Activated T-cell treated with anti-CD3 and anti-CD28 coated beads, Interleukin-2, amount 50 U/mL, for 24 hours (primary cell): Measurements from ENCODE around the gene MUC12.
"Not testable (repeated sequence)": the region's sequence is repeated elsewhere in the genome, so short reads cannot be mapped to it uniquely, and the experiment has no call there.

Source experiments
- DNase-seq: peaks from one replicate; pipeline ENCODE4 v3.0.0-alpha.2; 2020
- H3K27ac Mint-ChIP-seq: 2 replicates; pipeline ENCODE4 v1.8.0; 2020; ENCODE audit warnings: mild to moderate bottlenecking, mixed read lengths
- H3K27me3 Mint-ChIP-seq: 2 replicates; pipeline ENCODE4 v1.8.0; 2020; ENCODE audit warnings: mixed read lengths
- H3K36me3 Mint-ChIP-seq: 2 replicates; pipeline ENCODE4 v1.8.0; 2020; ENCODE audit warnings: low read depth, mixed read lengths
- H3K4me1 Mint-ChIP-seq: 2 replicates; pipeline ENCODE4 v1.8.0; 2020; ENCODE audit warnings: low read depth, mixed read lengths
- H3K4me3 Mint-ChIP-seq: 2 replicates; pipeline ENCODE4 v1.8.0; 2020; ENCODE audit warnings: mild to moderate bottlenecking, moderate library complexity, mixed read lengths
- H3K9me3 Mint-ChIP-seq: 2 replicates; pipeline ENCODE4 v1.8.0; 2020; ENCODE audit warnings: mixed read lengths

MUC12 gene, protein sequence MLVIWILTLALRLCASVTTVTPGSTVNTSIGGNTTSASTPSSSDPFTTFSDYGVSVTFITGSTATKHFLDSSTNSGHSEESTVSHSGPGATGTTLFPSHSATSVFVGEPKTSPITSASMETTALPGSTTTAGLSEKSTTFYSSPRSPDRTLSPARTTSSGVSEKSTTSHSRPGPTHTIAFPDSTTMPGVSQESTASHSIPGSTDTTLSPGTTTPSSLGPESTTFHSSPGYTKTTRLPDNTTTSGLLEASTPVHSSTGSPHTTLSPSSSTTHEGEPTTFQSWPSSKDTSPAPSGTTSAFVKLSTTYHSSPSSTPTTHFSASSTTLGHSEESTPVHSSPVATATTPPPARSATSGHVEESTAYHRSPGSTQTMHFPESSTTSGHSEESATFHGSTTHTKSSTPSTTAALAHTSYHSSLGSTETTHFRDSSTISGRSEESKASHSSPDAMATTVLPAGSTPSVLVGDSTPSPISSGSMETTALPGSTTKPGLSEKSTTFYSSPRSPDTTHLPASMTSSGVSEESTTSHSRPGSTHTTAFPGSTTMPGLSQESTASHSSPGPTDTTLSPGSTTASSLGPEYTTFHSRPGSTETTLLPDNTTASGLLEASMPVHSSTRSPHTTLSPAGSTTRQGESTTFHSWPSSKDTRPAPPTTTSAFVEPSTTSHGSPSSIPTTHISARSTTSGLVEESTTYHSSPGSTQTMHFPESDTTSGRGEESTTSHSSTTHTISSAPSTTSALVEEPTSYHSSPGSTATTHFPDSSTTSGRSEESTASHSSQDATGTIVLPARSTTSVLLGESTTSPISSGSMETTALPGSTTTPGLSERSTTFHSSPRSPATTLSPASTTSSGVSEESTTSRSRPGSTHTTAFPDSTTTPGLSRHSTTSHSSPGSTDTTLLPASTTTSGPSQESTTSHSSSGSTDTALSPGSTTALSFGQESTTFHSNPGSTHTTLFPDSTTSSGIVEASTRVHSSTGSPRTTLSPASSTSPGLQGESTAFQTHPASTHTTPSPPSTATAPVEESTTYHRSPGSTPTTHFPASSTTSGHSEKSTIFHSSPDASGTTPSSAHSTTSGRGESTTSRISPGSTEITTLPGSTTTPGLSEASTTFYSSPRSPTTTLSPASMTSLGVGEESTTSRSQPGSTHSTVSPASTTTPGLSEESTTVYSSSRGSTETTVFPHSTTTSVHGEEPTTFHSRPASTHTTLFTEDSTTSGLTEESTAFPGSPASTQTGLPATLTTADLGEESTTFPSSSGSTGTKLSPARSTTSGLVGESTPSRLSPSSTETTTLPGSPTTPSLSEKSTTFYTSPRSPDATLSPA (N-terminal part only)

DNA sequence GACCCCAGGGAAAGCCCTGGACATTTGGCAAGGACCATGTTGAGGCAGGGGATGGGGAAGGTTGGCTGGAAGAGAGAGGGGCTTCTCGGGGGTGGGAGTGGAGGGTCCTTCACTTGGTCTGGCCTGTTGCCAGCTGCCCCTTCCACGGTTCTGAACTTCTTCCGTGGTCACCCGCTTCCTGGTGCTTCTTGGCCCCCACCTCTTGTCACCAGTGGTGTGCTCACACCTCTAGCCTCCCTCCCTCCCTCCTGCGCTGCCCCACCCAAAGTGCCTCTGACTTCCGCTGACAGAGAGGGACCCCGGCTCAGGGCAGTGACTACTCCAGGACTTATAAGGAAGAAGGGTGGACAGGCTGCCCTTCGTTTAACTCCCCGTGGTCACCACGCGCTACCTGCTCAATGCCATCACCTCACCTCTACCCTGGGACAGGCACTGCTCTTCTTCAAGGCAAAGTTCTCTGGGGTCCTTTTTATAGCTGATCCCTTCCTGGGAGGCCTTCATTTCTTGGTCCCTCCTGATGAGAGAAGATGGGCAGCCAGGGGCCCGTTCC, at the start of gene MUC12:
TSS of gene MUC12 (plus strand) at position 500 of the 550 bp plus-strand sequence. CDS start 58 bp downstream, outside the sequence.
- peaks cover 17% of the 10 kb centered on the region for H3K4me1 Mint-ChIP-seq
- no peak within 1 kb of the TSS for H3K4me3 Mint-ChIP-seq
- DNase-seq = no peak
- no peak within 1 kb of the TSS for H3K27ac Mint-ChIP-seq
- H3K36me3 Mint-ChIP-seq = no peaks in the 10 kb centered on the region
- H3K9me3 Mint-ChIP-seq = peaks cover 2% of the 10 kb centered on the region
- peaks cover 60% of the 10 kb centered on the region for H3K27me3 Mint-ChIP-seq

DNA sequence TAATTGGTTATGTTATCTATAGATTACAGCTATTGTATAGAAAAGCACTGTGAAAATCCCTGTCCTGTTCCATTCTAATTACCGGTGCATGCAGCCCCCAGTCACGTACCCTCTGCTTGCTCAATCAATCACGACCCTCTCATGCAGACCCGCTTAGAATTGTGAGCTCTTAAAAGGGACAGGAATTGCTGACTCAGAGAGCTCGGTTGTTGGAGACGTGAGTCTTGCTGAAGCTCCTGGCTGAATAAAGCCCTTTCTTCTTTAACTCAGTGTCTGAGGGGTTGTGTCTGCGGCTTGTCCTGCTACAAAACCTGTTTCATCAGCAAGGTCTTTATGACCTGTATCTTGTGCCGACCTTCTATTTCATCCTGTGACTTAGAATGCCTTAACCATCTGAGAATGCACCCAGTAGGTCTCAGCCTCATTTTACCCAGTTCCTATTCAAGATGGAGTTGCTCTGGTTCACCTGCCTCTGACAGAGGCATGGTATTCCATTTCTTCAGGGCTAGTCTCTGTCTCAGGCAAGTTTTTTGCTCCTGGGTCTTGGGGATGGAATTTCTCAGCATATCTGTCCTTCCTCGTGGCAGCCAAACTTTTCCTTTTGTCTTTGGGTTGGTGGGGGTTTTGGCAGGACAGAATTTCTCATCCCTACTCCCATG, 49.5 kb upstream of the MUC12 start:
- H3K9me3 Mint-ChIP-seq, H3K4me1 Mint-ChIP-seq, H3K27ac Mint-ChIP-seq, DNase-seq, H3K36me3 Mint-ChIP-seq, H3K4me3 Mint-ChIP-seq: not testable (repeated sequence)
- H3K27me3 Mint-ChIP-seq = peaks cover 35% of the 10 kb centered on the region

GRCh38 chr7:100921039-100921438, 48.3 kb upstream of the MUC12 start:
- DNase-seq = no peak
- H3K27me3 Mint-ChIP-seq = peaks cover 35% of the 10 kb centered on the region
- no peaks in the 10 kb centered on the region for H3K4me1 Mint-ChIP-seq
- no peak overlapping the region for H3K4me3 Mint-ChIP-seq
- no peak overlapping the region for H3K27ac Mint-ChIP-seq
- no peaks in the 10 kb centered on the region for H3K36me3 Mint-ChIP-seq
- no peaks in the 10 kb centered on the region for H3K9me3 Mint-ChIP-seq

DNA sequence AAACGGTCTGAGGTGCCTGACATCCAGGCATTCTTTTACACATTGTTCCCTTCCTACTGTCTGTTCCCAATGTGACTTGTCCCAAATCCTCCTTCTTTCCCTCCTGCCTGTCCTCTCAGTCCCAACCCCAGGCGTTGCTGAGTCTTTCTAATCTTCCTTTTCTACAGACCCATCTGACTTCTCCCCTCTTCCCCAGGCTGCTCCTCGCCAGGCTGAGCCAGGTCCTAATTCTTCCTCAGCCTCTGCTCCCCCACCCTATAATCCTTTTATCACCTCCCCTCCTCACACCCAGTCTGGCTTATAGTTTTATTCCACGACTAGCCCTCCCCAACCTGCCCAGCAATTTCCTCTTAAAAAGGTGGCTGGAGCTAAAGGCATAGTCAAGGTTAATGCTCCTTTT, 45.7 kb upstream of the MUC12 start:
- DNase-seq, H3K4me1 Mint-ChIP-seq, H3K9me3 Mint-ChIP-seq, H3K36me3 Mint-ChIP-seq, H3K27ac Mint-ChIP-seq, H3K4me3 Mint-ChIP-seq: not testable (repeated sequence)
- H3K27me3 Mint-ChIP-seq = peaks cover 25% of the 10 kb centered on the region

DNA sequence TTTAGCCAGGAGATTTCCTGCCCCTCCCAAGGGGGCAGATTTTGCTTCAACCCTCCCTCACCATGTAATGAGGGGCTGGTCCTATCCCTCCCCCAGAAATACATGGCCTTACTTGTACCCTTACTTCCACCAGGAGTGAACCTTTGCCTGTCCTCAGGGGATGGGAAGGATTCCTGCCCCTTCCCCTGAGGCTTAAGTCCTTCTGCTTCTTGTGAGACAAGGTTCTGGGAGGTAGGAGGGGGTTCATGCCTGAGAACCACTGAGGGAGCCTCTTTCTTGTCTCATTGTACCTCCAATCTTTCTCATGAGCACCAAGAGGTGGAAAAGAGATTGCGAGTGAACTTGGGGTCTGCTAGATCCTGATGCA, 39.6 kb upstream of the MUC12 start:
- Mint-ChIP-seq H3K4me3 (no peak overlapping the region), H3K27ac (no peak overlapping the region), H3K9me3 (peaks cover 4% of the 10 kb centered on the region), H3K27me3 (peaks cover 29% of the 10 kb centered on the region), H3K4me1 (no peaks in the 10 kb centered on the region), H3K36me3 (no peaks in the 10 kb centered on the region)
- DNase-seq = no peak

DNA sequence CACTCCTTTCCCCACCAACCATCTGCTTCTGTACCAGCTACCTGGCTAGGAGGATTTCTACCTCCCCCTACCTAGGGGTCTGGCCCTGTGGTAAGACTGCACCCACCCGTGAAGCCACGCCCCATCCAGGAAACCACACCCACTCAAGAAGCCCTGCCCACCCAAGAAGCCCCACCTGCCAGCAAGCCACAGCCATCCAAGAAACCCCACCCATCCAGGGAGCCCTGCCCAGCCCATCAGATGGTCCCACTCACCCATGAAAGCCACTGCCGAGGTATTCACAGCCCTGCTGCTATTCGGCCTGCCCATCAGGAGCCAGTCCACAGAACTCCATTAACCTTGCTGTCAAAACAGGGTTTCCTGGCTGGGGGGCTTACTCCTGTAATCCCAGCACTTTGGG, 35.6 kb upstream of the MUC12 start:
- H3K27ac Mint-ChIP-seq = no peak overlapping the region

DNA sequence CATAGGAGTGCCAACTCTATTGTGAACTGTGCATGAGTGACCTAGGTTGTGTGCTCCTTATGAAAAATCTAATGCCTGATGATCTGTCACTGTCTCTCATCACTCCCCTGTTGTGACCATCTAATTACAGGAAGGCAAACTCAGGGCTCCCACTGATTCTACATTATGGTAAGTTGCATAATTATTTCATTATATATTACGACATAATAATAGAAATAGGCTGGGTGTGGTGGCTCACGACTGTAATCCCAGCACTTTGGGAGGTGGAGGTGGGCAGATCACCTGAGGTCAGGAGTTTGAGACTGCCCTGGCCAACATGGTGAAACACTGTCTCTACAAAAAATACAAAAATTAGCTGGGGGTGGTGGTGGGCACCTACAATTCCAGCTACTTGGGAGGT, 34.0 kb upstream of the MUC12 start:
- H3K4me3 Mint-ChIP-seq, DNase-seq, H3K9me3 Mint-ChIP-seq, H3K4me1 Mint-ChIP-seq, H3K36me3 Mint-ChIP-seq, H3K27ac Mint-ChIP-seq: not testable (repeated sequence)
- peaks cover 25% of the 10 kb centered on the region for H3K27me3 Mint-ChIP-seq

More for the DNA sequence above, 35.6 kb upstream of the MUC12 start:
- Mint-ChIP-seq H3K4me1 (no peaks in the 10 kb centered on the region), H3K27me3 (peaks cover 34% of the 10 kb centered on the region), H3K4me3 (no peak overlapping the region), H3K9me3 (peaks cover 4% of the 10 kb centered on the region), H3K36me3 (no peaks in the 10 kb centered on the region)
- no peak for DNase-seq

- H3K27me3 Mint-ChIP-seq = peaks cover 22% of the 10 kb centered on the region
- not testable (repeated sequence) for H3K4me3 Mint-ChIP-seq, H3K4me1 Mint-ChIP-seq, DNase-seq, H3K9me3 Mint-ChIP-seq, H3K27ac Mint-ChIP-seq, H3K36me3 Mint-ChIP-seq
These were observed 33.2 kb upstream of the MUC12 start for GRCh38 chr7:100936167-100936566.

DNA sequence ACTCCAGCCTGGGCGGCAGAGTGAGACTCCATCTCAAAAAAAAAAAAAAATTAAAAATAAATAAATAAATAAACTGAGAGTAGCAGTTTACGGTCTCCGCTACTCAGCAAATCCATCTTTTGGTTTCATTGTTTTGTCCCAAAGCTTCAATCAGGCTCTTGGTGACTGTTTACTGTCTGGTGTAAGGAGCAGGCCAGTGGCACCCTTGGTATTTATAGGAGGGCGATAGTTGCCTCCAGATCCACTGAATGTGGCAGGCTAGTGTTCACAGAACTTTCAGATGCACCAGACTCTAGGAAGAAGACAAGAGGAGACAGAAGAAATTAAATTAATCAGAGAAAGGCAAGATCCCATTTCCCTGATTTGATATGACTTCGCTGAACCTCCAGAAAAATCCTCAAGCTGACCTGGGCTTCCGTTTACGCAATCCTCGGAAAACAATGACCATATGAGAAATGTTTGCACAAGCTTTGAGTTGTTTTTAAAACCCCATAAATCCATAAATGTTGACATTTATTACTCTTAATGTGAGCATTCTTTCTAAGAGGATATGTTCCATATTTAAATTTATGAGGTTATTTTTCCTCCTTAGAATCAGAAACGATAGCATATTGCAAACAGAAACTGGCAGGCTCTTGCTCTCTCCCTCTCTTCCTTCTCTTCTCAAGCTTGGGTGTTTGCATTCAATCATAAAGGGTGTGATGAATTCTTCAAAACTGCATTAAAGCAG, 27.2 kb upstream of the MUC12 start:
- H3K36me3 Mint-ChIP-seq = no peaks in the 10 kb centered on the region
- H3K4me3 Mint-ChIP-seq = no peak overlapping the region
- no peak overlapping the region for H3K27ac Mint-ChIP-seq
- H3K27me3 Mint-ChIP-seq = peaks cover 14% of the 10 kb centered on the region
- no peak for DNase-seq
- H3K9me3 Mint-ChIP-seq = no peaks in the 10 kb centered on the region
- no peaks in the 10 kb centered on the region for H3K4me1 Mint-ChIP-seq

DNA sequence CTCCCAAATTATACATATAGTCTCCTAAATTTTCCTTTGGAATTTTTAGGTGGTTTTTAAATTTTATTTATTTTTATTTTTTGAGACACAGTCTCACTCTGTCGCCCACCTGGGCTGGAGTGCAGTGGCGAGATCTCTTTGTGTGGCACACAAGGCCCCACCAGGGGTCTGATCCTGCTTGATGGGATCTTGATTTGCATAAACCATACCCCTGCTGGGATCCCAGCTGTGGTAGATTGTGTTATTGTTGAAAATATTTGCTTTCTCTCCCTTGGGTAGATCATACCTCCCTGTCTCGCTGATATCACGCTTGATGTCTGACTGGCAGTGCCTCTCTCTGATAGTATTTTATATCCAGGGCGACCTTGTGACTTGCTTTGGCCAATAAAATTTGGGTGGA, 25.7 kb upstream of the MUC12 start:
- H3K36me3 Mint-ChIP-seq = no peaks in the 10 kb centered on the region
- H3K27ac Mint-ChIP-seq = no peak overlapping the region
- H3K4me3 Mint-ChIP-seq = no peak overlapping the region
- peaks cover 14% of the 10 kb centered on the region for H3K27me3 Mint-ChIP-seq
- H3K4me1 Mint-ChIP-seq = no peaks in the 10 kb centered on the region
- H3K9me3 Mint-ChIP-seq = no peaks in the 10 kb centered on the region
- no peak for DNase-seq

- no peaks in the 10 kb centered on the region for H3K9me3 Mint-ChIP-seq
- no peak overlapping the region for H3K4me3 Mint-ChIP-seq
- peaks cover 18% of the 10 kb centered on the region for H3K27me3 Mint-ChIP-seq
- H3K4me1 Mint-ChIP-seq = no peaks in the 10 kb centered on the region
- H3K36me3 Mint-ChIP-seq = no peaks in the 10 kb centered on the region
- DNase-seq = no peak
- no peak overlapping the region for H3K27ac Mint-ChIP-seq
These were observed 25.2 kb upstream of the MUC12 start for GRCh38 chr7:100944138-100944537.

GRCh38 chr7:100946111-100946510, 23.3 kb upstream of the MUC12 start:
- no peak overlapping the region for H3K27ac Mint-ChIP-seq
- no peaks in the 10 kb centered on the region for H3K36me3 Mint-ChIP-seq

GRCh38 chr7:100946766-100947365, 22.5 kb upstream of the MUC12 start:
- H3K9me3 Mint-ChIP-seq = no peaks in the 10 kb centered on the region
- no peaks in the 10 kb centered on the region for H3K4me1 Mint-ChIP-seq
- peaks cover 29% of the 10 kb centered on the region for H3K27me3 Mint-ChIP-seq
- no peaks in the 10 kb centered on the region for H3K36me3 Mint-ChIP-seq
- H3K27ac Mint-ChIP-seq = no peak overlapping the region
- DNase-seq = no peak
- H3K4me3 Mint-ChIP-seq = no peak overlapping the region

More at GRCh38 chr7:100946111-100946510, 23.3 kb upstream of the MUC12 start:
- Mint-ChIP-seq H3K4me1 (no peaks in the 10 kb centered on the region), H3K9me3 (no peaks in the 10 kb centered on the region), H3K27me3 (peaks cover 29% of the 10 kb centered on the region), H3K4me3 (no peak overlapping the region)
- no peak for DNase-seq
